AG04449 (cell line): ENCODE data around the gene CADPS2.

Source experiments
- CTCF ChIA-PET: fragments of 350-600 bp; formaldehyde crosslinking; extraction: SDS; loops from one replicate; lab custom pipeline; 2021; ENCODE audit warnings: antibody characterized with exemption; lab: Yijun Ruan, JAX
- POLR2A ChIA-PET: fragments of 400-600, 350-600 bp; formaldehyde crosslinking; extraction: SDS; loops from one replicate; lab custom pipeline; 2020; ENCODE audit warnings: antibody characterized with exemption, inconsistent platforms; lab: Yijun Ruan, JAX
- DNase-seq: peaks from one replicate; pipeline ENCODE4 v3.0.0-alpha.2; 2010; ENCODE audit warnings: low read depth, low spot score
- H3K4me3 ChIP-seq: 2 replicates; pipeline ENCODE4 v1.5.1; 2011; ENCODE audit warnings: low read depth, mild to moderate bottlenecking, control low read depth, low read length
- TF ChIP-seq, protein P1 (sequence below): IDR thresholded peaks from one replicate; pipeline ENCODE4 v1.5.1; 2011; ENCODE audit warnings: mild to moderate bottlenecking, moderate library complexity, low read length, control low read depth, inconsistent platforms; ENCODE audit not compliant: insufficient read depth; ENCODE audit errors: missing control alignments

Gene CADPS2

GRCh38 chr7:122626785-122627184 is 259.5 kb downstream of the CADPS2 start:
- CTCF ChIA-PET: no interaction called here
- POLR2A ChIA-PET: no interaction called here
- TF ChIP-seq, protein P1, sequence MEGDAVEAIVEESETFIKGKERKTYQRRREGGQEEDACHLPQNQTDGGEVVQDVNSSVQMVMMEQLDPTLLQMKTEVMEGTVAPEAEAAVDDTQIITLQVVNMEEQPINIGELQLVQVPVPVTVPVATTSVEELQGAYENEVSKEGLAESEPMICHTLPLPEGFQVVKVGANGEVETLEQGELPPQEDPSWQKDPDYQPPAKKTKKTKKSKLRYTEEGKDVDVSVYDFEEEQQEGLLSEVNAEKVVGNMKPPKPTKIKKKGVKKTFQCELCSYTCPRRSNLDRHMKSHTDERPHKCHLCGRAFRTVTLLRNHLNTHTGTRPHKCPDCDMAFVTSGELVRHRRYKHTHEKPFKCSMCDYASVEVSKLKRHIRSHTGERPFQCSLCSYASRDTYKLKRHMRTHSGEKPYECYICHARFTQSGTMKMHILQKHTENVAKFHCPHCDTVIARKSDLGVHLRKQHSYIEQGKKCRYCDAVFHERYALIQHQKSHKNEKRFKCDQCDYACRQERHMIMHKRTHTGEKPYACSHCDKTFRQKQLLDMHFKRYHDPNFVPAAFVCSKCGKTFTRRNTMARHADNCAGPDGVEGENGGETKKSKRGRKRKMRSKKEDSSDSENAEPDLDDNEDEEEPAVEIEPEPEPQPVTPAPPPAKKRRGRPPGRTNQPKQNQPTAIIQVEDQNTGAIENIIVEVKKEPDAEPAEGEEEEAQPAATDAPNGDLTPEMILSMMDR: no peak
- DNase-seq: no peak
- H3K4me3 ChIP-seq: no peak overlapping the region

GRCh38 chr7:122622682-122623081 is 263.6 kb downstream of the CADPS2 start:
- DNase-seq: no peak
- H3K4me3 ChIP-seq: no peak overlapping the region
- ChIA-PET CTCF (no interaction called here), POLR2A (no interaction called here)
- TF ChIP-seq, protein P1: no peak

- no peak for DNase-seq
- ChIA-PET POLR2A (no interaction called here), CTCF (no interaction called here)
- TF ChIP-seq, protein P1: no peak
- no peak overlapping the region for H3K4me3 ChIP-seq
Measured at GRCh38 chr7:122619664-122620063, 266.6 kb downstream of the CADPS2 start.

DNA sequence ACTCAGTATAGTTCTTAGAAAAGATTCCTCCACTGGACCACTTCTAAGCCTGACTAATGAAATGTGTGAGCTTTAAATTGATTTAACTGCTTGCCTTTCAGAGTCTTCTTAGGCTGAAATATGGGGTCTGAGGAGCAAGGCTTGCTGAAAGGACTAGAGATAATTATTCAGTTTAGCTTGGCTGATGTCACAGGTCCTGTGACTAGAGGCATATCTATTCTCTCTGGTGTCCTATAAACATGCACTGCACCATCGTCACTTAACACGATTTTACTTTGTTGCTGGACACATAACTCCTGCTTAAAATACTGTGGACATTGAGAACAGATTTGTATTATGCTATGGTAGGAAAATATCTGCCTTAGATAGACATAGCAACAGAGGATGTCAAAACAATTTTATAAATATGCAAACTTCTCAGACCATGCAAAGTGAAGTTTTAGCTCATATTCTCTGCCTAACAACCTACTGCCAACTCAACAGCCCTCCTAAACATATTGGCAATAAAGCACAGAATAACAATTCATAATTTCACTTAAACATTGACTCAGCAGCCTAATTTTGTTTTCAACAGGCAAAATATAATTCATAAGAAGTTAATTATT is 267.6 kb downstream of the CADPS2 start:
- POLR2A ChIA-PET: no interaction called here
- TF ChIP-seq, protein P1: no peak
- no peak overlapping the region for H3K4me3 ChIP-seq
- no peak for DNase-seq
- CTCF ChIA-PET: no interaction called here

- TF ChIP-seq, protein P1: no peak
- DNase-seq: no peak
- CTCF ChIA-PET: no interaction called here
- H3K4me3 ChIP-seq: no peak overlapping the region
- POLR2A ChIA-PET: no interaction called here
Measured at GRCh38 chr7:122616951-122617350, 269.3 kb downstream of the CADPS2 start.

- no peak overlapping the region for H3K4me3 ChIP-seq
- CTCF ChIA-PET: no interaction called here
- TF ChIP-seq, protein P1: no peak
- no peak for DNase-seq
- POLR2A ChIA-PET: no interaction called here
Measured at GRCh38 chr7:122605929-122606328, 280.3 kb downstream of the CADPS2 start.
